Activated CD4-positive, CD25-positive, alpha-beta regulatory T cell (primary cell): Measurements from ENCODE around the gene C12orf56.

Experiments used
- DNase-seq, 4 experiments: peaks; one replicate each; lab custom pipeline; 2025; lab: John Stamatoyannopoulos, UW

Gene C12orf56

GRCh38 chr12:64390275-64390851, at the start of gene C12orf56:
TSS of gene C12orf56 (minus strand) at chr12:64390758. CDS start at chr12:64390565, 193 bp downstream.
- no peak for DNase-seq

- no peak for DNase-seq
Observed at GRCh38 chr12:64440100-64440499, 49.5 kb upstream of the C12orf56 start.

DNA sequence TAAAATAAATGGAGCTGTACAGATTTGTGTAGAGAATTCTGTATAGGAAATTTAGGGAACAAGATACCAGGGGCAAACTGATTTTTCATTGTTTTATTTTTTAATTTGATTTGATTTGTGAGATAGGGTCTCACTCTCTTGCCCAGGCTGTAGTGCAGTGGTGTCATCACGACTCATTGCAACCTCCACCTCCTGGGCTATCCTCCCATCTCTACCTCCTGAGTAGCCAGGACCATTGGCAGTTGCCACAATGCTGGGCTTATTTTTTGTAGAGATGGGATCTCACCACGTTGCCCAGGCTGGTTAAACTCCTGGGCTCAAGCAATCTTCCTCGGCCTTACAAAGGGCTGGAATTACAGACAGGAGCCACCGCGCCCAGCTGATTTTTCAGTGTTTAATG, 43.4 kb upstream of the C12orf56 start:
- no peak for DNase-seq

- no peak for DNase-seq
Observed at GRCh38 chr12:64431791-64432190, 41.2 kb upstream of the C12orf56 start.

GRCh38 chr12:64430886-64431285, 40.3 kb upstream of the C12orf56 start:
- no peak for DNase-seq

DNA sequence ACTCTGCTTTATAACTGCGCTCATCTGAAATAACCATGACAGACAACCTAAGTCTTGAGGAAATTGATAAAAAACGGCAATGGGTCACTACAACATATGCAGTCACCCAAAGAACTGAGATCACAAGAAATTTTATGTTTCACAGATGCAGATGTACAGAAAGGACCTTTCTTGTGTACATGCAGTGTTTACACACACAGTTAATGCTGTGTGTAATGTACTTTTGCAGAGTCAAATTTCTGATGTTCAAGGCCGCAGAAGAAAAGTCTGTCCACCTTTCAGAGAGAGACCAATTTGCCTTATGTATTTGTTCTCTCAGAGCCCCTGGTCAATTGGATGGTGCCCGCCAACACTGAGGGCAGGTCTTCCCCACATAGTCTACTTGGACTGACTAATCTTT, 38.4 kb upstream of the C12orf56 start:
- no peak for DNase-seq

- no peak for DNase-seq
Observed at GRCh38 chr12:64427988-64428387, 37.4 kb upstream of the C12orf56 start.

GRCh38 chr12:64419696-64420095, 29.1 kb upstream of the C12orf56 start:
- DNase-seq = no peak

DNA sequence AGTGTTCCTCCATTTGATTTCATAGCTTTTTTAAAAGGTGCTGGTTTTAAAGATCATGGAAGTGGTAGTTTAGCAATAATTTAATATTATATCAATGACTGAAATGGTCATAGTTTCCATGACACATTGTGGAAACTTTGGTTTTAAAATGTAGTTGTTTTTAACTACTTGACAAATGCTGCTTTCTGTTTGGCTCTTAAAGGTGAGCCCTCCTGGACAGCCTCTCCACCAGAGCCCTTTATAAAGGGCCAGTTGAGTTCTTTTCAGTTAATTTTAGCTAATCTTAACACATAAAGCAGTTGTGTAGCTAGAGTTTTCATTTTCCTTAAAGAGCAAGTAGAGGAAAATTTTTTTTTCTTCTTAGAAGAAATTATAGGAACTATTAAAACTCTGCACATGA, 27.7 kb upstream of the C12orf56 start:
- DNase-seq = no peak

DNA sequence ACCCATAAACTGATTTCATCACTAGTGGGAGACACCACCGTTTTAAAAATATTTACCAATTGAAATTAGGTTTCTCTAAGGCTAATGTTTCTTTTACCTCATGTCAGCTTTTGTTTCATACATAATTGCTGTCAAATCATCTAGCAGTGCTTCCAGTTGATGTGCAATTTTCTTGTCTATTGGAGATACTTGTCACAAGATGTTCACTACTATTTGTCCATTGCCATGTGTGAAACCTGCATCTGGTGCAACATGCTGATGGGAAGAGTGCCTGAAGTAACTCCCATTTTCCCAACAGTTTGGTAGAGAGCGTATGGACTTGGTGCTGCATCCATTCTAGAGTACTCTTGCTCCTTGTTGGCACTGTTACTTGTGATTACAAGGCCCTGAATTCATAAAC, 23.3 kb upstream of the C12orf56 start:
- DNase-seq = no peak

DNA sequence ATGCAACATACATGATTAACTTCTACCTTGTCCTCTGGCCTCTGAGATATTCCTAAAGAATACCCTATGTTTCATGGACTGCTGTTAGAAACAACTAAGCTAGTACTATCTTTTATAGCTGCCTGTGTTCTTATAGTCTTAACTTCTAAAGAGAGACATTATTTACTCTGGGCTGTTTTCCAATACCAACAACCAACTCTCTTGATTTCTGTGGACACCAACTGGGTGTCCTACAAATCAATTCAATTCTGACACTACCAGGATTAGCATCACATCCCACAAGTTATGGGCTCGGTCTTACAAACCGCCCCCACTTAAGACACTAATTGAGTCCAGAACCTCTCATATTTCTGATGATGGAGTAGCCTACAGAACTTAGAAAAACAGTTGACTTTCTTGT, 21.9 kb upstream of the C12orf56 start:
- DNase-seq = no peak

- DNase-seq = no peak
Observed at GRCh38 chr12:64411427-64411826, 20.9 kb upstream of the C12orf56 start.

- DNase-seq = no peak
Observed at GRCh38 chr12:64407342-64408223, 17.0 kb upstream of the C12orf56 start.

DNA sequence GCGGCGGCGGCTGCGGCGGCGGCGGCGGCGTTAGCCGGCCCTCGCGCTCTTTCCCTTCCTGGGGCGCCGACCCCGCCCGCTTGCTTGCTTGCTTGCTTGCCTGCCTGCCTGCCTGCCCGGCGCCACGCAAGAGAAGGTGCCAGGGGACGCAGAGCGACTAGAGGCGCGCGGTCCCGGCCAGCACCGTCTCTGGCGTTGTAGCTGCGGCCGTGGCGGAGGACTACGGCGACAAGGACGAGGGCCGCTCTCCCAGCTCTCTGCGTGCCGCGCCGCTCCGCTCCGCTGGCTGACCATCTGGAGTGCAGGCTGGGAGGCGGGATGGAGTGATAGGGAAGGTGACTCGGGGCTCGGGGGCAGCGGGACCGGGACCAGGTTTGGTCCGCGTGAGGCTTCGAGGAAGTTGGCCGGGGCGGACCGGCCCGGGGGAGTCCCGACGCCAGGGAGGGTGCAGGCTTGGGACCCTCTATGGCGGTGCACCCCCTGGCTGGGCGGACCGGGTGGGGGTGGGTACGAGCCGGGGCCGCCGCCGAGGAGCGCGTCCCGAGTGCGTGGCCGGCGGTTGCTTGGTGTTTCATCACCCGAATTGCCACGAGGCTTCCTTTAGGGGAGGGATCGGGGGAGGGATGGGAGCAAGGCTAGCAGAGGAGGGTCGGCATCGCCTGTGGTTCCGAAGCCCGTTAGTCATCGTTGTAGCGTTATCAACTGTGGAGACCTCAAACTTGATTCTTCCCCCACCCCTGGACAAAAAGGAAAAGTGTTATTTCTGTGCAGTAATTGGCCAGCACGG, 14.1 kb upstream of the C12orf56 start:
- peak; percentile 21 to 45 (median 27) for DNase-seq

GRCh38 chr12:64403707-64404469, 13.3 kb upstream of the C12orf56 start, which contains the start of gene XPOT:
TSS of gene XPOT (plus strand) at chr12:64404392. CDS start at chr12:64410036, 5,644 bp downstream.
- DNase-seq = peak; percentile 74 to 90 (median 86)

DNA sequence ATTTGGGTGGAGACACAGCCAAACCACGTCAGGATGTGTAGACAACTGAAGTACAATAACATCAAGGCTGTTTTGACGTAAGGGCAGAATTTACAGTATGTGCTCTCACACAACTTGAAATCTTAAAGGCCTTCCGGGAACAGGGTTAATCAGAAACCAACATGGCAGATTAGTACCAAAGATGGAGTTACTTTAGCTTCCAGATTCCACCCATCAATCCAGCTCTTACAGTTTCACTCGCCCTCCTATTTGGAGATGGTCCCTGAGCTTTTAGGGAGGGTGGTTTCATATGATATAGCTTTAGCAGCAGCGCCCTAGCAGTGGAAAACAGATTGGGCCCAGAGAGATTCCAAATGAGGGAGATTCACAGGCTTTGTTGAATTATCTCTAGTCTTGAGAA, 11.6 kb upstream of the C12orf56 start:
- DNase-seq = no peak

DNA sequence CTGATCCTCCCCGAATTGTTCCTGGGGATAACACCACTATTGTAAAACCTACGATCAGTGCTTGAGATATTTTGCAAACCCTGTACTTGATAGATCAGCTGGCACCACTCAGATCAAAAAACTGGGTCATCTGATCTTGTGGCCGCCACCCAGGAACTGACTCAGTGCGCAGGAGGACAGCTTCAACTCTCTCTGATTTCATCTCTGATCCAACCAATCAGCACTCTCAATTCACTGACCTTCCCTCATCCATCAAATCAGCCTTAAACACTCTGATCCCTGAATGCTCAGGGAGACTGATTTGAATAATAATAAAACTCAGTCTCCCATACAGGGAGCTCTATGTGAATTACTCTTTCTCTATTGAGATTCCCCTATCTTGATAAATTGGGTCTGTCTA, 9.5 kb upstream of the C12orf56 start:
- DNase-seq = no peak

DNA sequence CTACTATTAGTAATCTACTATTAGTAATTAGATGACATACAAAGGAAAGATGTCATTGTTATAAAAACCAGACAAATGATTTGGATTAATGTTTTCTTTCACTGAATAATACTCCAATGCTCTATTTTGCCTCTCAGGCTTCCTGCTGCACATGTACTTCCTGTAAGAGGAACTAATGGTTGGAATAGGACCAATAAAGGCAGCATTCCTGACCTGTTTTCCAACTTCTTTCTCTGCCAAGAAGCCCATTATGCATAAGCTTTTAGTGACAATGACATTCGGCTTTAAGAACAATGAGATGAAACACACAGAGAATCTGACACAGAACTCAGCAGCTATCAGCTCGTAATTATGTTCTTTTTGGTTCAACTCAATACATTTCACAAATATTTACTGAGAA, 5.2 kb upstream of the C12orf56 start:
- no peak for DNase-seq

DNA sequence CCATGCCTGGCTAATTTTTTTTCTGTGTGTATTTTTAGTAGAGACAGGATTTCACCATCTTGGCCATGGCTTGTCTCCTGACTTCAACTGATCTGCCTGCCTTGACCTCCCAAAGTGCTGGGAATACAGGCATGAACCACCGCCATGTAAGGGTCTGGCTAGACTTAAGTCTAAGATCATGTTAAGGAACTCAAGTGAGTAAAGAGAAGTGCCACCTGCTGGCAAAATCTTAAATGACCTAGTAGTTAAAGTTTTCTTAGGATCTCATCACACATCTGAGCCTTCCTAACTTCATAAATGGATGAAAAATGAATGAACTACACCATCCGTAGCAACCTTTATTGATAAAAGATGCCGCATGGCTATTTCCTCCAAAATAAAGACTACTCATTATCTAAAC, 1.7 kb upstream of the C12orf56 start:
- DNase-seq = no peak

GRCh38 chr12:64389154-64389553, 1.4 kb downstream of the C12orf56 start:
- DNase-seq = no peak

DNA sequence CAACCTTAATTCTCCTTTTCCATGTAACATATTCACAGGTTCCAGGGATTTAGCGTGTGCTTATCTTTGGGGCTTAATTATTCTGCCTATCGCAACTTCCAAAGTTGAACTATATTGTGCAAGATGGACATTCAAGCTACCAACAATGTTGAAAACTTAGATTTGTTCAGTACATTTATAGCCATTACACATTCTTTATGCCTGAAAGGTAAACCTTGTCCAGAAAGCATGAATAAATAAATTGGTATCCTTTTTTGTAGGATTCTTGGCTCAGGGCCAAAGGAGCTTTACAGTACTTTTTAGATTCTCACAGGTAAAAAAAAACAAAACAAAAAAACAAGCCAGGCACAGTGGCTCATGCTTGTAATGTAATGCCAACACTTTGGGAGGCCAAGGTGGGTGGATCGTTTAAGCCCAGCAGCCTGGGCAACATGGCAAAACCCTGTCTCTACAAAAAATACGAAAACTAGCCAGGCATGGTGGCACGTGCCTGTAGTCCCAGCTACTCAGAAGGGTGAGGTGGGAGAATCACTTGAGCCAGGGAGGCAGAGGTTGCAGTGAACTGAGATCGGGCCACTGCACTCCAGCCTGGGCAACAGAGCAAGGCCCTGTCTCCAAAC, 3.3 kb downstream of the C12orf56 start:
- DNase-seq = no peak
